Activated CD4-positive, CD25-positive, alpha-beta regulatory T cell treated with anti-CD3 and anti-CD28 coated beads, Interleukin-2, amount 50 U/mL, for 24 hours (primary cell): ENCODE results near the gene QRICH1.
A peak's percentile ranks its signal among the peaks of the same experiment; 100 is the strongest.

Experiments
- ATAC-seq, 2 donors: fragments of 150-1000 bp; cut with Tn5 transposase; one replicate each; pipeline ENCODE4 v1.10.0; 2021; ENCODE audit warnings: mild to moderate bottlenecking in 1 of 2, moderate library complexity in 1 of 2

QRICH1 gene

DNA sequence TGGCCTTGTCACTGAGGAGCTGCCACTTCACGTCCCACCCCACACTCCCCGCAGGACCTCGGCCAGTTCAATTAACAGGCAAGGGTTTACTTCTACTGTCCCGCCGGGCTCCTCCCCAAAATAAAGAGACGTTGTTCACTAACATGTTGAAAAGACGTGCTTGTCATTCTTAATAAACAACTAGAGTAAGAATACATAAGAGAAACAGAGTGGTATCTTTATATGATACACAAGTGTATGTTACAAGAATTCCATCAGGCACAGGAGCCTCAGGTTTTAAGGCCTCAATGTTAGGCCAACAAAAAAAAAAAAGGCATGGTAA, 64.3 kb downstream of the QRICH1 start:
- ATAC-seq: no peak

DNA sequence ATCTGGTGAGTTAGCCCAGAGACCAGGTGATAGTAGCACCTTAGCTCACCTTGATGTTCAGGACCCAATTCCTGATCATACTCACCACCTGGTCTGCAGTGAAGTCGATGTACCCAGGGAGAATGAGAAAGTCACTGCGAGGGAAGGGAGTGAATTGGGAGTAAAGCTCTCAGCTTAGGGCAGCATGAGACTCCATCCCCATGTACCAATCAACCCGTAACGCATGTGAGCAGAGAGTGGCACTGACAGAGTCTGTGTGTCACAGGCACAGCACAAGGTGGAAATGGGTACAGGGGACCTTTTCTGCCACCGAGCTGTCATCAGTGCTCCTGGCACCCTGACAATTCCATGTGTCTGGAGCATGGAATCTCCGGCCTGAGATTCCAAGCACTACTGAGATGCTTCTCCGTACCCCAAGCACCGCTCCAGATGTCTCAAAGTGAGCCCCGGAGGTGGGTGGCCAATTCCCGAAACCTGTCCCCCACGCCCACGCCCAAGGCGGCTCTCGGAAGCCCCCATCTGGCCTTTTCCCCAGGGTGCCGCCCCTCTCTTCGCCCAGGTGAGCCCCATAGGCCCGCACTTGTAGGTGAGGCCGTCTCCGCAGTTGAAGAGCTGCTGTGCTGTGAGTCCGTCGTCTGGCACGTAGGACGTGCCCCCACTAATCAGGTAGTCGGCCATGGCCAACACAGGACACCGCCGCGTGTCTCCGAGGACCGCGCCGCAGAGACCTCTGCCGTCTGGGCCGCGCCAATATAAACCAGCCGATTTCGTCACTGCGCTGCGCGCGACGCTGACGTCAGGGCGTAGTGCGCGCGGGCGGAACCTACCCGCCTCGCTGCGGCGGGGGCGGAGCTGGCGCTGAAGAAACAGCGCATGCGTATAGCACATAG, 65.0 kb downstream of the QRICH1 start, which contains the start of gene IMPDH2:
Gene IMPDH2, minus strand, starts transcription at position 726 of the 890 bp plus-strand sequence. Its CDS starts 48 bp downstream, at position 678.
- ATAC-seq: peak; percentile 94 to 96

DNA sequence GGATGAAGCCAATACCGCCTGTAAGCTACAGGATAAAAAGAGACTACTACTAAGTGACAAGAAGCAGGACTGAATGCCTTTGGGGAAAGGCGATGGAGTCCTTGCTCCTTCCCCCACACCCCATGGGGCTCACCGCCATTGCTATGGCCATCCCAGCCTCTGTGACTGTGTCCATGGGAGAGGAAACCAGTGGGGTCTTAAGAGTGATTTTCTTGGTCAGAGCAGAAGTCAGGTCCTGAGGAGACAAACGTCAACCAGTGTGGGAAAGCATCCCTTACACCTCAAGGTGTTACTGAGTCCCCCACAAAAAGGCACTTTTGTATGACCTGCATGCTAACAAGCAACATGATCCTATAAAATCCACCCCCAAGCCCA, 65.6 kb downstream of the QRICH1 start:
- no peak for ATAC-seq

DNA sequence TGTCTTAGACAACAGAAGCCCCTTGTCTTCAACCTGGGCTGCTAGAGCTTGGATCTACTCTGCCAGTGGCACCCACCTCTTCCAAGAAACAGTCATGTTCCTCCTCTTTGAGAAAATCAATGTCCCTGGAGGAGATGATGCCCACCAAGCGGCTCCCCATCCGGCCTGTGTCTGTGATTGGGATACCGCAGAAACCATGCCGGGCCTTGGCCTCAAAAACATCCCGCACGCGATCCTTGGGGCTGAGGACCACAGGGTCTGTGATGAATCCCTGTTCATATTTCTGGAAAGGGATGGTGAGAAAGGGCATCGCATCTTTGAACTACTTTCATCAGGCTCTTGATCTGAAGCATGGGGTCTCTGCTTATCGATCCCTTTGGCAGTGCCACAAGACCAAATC, 66.2 kb downstream of the QRICH1 start:
- ATAC-seq: no peak

DNA sequence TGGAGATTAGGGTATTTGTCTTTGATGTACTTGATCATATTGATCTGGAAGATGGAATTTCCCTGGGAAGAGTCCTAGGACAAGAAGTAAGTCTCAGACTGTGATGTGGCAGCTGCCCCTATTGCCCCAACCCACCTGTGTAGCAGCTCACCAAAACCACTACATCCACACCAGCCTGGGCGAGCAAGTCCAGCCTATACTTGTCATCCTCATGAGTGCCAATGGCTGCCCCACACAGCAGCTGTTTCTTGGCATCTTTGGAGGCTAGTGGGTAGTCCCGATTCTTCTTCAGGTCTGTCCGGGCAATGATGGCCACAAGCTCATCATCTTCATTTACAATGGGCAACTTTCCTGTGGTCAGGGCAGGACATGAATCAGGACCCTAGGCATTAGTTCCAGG, 67.3 kb downstream of the QRICH1 start:
- ATAC-seq: no peak

DNA sequence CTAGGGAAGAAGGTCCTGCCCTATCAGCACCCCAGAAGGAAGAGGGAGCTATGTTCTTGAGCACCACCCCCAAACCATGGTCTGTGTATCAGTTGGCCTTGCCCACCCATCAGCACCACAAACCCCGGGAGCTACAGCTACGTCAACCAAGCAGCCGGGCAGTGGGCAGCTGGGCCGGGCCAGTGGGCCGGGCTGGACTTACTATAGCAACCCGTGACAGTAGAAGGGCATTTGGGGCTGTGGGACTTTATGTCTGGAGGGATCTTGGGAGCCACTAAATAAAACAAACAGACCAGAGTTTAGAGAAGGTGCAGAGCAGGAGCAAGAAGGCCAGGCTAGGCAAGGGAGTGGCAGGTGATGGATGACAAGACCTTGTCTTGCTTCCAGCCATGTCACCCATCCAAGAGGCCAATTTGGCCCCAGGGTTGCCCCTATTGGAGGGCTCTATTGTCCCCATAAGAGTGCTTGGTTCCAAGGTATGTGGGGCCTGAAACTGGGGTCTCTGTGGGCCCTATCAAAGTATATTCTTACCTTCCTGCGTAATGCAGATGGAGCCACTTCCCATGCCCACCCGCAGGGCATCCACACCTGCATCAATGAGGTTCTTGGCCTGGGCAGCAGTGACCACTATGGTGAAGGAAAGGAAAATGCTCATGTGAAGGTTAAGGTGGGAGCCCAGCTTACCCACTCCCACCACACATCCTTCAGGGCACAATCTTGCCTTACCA, 67.9 kb downstream of the QRICH1 start:
- no peak for ATAC-seq

DNA sequence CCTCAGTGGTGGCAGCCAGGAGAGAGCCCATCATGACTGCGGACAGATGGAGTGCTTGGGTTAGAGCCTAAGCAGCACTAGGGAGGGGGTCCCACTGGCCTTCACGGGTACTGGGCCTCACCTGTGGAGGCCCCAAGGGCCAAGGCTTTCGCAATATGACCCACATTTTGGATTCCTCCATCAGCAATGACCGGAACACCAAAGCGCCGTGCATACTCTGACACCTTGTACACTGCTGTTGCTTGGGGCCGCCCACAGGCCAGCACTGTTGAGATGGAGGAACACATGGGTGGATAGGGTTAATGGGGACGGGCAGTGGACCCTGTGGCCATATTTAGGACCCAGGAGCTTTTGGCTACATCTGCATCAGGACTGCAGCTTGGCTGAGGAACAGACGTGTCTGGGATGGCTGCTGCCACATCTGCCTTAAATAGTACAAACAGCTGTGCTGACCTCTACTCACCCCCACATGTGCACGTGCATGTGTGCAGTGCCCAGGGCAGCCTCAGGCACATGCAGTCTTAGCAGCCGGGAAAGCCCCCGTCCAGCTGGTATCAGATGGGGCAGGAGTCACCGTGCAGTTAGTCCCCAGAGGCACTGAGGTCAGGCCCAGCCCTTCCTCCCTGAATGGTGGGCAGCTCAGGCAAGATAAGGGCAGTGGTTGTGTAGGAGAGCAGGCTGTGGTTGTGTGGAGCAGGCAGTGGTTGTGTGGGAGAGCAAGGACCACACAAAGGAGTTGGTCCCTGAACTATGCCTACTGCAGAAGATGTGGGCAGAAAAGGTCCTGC, 68.7 kb downstream of the QRICH1 start:
- no peak for ATAC-seq

DNA sequence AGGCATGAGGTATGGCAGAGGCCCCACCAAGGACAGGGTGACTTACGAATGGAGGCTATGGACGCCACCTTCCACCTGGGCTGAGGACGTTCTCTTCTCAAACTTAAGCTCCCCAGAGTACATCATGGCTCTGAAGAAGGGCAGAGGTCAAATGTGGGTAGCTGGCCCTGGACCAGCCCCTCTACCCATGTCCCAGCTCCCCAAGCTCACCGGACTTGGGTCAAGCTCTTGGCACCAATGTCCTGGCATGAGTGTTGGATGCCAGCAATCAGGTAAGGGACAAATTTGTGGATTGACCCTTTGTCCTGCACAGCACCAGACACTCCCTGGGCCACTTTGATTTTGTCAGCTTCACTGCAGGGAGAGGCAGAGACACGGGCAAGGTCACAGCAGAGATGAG, 69.4 kb downstream of the QRICH1 start:
- no peak for ATAC-seq

DNA sequence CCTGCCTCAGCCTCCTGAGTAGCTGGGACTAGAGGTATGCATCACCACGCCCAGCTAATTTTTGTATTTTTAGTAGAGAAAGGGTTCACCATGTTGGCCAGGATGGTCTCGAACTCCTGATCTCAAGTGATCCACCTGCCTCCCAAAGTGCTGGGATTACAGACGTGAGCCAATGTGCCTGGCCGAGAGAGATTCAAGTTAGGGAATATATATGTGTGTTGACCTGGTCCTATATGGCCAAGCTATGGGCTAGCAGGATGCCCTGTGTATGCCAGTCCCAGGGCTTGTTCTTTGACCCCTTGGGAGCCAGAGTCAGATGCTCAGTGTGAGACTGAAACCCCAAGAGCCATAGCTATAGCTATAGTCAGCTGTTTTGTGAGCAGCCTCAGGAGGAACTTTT, 70.1 kb downstream of the QRICH1 start:
- no peak for ATAC-seq

DNA sequence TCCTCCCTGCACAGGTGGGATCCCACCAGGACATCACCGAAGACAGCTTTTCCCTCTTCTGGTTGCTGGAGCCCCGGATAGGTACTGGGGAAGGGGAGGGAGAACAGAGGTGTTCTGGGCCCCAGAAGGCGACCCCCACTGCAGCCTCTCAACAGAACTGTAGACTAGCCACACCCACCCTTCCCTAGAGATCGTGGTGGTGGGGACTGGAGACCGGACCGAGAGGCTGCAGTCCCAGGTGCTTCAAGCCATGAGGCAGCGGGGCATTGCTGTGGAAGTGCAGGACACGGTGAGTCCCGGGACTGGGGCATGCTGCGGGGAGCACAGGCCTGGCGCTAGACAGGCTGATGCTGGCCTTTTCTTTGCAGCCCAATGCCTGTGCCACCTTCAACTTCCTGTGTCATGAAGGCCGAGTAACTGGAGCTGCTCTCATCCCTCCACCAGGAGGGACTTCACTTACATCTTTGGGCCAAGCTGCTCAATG, 71.1 kb downstream of the QRICH1 start:
- ATAC-seq: no peak

DNA sequence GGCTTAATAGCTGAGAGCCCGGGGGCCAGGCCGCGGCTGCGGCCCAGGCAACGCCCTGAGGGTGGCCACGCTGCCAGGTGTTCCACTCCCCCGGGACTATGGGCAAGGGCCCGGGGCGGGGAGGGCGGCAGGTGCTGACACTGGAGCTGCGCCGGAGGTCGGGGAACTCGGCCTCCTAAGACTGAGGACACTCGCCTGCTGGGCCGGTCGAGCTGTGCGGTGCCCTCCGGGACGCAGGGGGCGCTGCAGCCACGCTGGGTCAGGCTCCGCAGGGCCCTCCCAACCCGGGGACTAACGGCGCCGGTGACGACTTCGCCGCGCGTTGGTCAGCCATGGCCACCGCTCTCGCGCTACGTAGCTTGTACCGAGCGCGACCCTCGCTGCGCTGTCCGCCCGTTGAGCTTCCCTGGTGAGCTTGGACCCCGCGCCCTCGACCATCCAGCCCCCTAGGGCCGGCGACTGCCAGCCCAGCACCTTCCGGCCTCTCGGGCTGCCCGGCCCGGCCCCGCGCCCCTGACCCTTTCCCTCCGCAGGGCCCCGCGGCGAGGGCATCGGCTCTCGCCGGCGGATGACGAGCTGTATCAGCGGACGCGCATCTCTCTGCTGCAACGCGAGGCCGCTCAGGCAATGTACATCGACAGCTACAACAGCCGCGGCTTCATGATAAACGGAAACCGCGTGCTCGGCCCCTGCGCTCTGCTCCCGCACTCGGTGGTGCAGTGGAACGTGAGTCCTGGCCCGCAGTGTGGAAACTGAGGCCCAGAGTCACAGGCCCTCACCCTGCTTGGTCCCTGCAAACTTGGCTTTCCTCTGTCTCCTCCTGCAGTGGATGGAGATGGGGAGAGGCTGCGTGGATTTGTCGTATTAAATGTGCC, 71.8 kb downstream of the QRICH1 start, which contains the start of gene NDUFAF3:
Gene NDUFAF3, plus strand, starts transcription at position 309 of the 875 bp plus-strand sequence. Its CDS starts 24 bp downstream, at position 333.
- peak; percentile 82 to 85 for ATAC-seq

DNA sequence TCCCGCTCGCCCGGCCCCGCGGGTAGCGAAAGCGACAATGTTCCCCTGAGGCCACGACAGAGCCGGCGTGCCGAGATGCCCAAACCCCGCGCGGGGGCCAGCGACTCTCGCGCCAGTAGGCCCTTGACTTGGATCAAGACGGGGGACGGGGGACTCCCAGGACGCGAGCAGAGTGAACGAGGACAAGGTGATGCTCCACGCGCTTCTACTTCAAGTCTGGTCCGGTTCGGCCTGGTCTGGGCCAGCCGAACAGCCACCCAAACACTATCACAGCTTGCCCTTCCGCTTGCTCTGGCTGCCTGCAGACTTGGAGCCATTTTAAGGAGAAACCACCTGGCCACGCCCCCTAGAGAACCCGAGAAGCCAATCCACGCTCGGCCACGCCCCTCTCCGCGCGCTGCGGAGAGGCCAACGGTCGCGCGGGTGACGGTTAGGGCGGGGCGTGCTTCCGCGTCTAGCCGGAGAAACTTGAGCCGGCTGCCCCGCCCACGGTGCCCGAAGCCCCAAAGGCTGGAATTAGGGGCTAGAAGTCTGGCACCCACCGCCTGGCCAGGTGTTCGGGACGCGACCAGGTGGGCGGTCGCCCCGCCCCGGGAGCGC, 72.6 kb downstream of the QRICH1 start:
- peak; percentile 72 for ATAC-seq

DNA sequence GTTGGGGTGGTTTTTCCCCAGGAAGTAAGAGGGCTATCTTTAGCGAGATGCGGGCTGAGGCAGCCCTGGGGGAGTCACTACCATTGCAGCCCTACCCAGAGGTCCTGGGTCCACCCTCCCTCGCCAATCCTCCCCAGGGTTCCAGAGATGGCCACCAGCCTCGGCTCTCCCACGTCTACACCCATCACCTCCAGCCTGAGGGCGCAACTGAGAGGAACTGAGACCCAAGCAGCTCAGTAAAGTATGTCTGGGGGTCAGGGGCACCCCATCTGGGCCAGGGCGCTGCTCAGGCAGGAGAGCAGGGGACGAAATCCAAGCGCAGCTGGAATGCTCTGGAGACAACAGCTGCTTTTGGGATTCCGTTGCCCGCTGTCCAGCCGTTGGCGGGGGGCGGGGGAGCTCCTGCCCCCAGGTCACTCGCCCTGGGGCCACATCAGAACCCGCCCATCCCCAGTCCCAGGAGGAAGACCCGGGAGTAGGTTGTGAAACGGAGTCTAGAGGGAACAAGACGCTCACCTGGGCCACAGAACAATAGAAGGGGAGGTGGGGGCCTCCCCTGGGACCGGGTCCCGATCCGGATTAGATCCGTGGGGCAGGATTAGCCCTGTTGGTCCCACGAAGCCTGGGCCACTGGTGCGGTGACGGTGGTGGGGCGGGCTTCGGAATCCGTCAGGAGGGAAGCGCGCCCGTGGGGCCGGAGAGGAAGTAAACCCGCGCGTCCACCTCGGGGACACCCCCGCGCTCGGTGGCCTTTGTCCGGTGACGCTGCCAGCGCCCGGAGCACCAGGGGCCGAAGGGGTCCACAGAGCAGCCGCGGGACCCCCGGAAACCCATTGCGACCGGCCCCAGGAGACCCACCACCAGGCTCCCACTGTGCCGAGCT, 73.3 kb downstream of the QRICH1 start:
- ATAC-seq: no peak

DNA sequence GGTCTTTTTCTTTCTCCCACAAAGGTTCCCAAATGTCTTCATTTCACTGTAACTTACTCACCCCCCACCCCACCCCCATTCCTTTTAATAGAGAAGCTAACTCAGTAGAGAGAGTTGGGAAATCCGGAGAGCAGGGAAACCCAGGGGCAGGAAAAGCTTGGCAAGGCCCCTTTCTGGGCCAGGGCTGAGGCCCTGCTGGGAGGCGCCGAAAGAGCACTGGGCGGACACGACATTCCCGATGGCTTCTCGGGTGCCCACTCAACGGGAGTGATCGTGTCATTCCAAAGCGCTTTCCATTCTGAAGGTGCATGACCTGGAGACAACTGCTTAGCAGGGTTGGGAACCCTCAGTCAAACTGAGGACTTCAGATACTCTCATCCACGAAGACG, 73.9 kb downstream of the QRICH1 start:
- ATAC-seq: no peak

DNA sequence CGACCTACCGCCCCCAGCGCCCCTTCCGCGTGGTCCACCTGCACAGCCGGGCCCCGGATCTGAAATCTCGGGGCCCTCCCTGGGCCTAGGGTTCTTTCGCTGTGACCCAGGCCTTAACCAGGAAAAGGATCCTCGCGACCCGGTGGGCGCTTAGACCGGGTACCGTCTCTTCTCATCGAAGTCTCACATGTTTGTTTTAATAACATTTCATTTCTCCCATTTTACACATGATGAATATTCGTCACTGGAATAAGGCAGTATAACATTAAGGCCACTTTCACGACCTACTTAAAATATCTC, 75.2 kb downstream of the QRICH1 start:
- ATAC-seq: no peak

DNA sequence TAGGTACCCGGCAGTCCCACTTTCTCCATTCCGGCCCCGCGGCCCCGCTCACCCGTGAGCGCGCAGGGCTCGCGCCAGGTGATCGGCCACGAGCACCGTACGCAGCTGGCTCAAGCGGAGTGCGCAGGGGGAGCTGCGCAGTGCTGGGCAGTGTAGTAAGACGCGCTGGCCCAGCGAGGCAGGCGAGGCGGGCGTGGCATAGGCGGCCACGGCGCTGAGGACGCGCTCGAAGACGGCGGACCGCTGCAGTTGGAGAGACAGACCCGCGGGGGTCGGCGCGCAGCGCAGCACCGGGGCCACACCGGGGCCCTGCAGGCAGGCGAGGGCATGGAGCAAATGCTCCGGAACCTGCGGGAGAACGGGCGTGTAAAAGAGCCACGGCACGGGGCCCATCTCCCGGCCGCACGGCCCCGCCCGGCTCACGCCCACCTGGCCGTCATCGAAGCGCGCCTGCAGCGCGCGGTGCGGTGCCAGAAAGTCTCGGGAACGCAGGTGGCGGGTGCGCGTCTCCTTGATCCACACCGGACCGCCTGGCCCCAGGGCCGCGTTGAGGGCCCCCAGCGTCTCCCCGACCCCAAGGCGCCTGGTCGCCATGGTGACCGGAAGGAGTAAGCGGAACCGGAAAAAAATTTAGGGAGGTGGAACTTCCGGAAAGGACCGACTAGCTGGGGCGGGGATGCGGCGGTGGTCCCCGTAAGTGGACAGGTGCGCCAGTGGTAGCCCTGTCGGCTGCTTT, 75.7 kb downstream of the QRICH1 start, which contains the start of gene DALRD3:
Gene DALRD3, minus strand, starts transcription at position 610 of the 736 bp plus-strand sequence. Its CDS starts 16 bp downstream, at position 594.
- peak; percentile 3 to 6 for ATAC-seq

DNA sequence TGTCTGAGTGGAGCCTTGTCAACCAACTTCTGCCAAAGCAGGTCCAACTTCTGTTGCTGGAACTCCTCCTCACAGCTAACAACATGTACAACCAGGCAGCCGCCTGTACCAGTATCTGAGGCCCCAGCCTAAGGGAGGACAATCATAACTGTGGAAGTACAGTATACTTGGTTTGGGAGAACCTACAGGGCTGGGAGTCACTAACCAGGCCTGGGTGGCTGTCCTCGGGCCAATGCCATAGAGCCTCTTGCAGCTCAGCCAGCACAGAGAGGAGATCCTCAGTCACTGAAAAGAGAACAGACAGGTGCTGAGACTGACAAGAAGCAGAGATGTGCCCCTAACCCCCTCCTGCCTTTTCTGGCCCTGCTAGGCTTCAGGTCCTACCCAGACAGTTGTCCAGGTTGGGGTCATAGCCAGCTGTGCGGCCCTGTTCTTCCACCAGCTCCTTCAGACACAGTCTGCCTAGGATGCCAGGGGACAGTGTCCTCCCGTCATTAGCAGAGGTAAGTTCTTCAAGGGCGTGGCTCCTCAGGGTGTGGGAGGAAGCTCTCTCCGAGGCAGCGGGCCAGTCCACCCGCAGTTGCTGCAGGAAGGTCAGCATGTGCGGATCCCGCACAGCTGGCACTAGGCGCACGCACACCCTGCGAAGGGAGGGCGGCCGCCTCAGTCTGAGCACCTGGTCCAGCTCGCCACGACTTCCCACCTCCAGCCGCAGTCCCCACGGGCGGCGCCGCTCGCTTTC, 76.5 kb downstream of the QRICH1 start:
- no peak for ATAC-seq

DNA sequence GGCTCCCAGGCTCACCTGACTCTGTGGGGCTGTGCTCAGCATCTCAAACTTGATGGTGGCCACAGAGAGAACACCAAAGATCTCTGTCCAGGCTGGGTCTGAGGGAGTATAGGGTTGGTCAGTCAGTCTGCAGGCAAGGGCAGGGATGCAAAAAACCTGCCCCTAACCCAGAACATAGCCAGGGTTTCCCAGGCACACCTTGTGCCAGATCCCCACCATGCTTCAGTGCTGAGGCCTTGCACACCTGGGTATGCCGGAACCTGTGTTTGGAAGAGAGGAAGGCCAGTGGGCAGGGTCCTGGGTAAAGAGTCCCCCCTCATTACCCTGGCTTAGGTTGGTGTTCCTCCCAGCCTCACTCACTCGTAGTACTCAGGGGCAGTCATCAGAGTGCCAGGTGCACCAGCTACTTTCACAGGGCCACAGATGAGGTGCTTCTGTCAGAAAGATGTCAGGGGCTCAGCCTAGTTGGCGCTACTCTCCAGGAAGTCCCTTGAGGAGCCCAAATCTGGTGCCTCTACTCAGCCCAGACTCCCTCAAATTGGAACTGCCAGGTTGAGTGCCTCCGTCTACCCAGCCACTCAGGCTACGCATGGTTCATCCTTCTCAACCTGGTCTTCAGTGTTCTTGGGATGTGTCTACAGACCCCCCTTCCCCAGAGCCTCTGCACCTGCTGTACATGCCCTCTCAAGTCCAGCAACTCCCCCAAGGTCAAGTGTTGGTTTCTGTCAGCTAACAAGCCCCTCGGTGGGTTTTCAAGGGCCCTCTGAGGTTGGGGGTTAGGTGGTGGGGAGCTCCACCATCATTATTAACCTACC, 77.2 kb downstream of the QRICH1 start:
- ATAC-seq: no peak
